Ureter (tissue), 1 donor: Measurements from ENCODE around the gene PHKB. TPM values are rescaled to one million over a fixed set of nuclear protein-coding genes. Genes with fewer than 3 reads are reported as not detected.
"Not testable (repeated sequence)": the region's sequence is repeated elsewhere in the genome, so short reads cannot be mapped to it uniquely, and the experiment has no call there.

Experiments used
- DNase-seq: peaks from one replicate; pipeline ENCODE4 v3.0.0-alpha.2; 2020; ENCODE audit warnings: low spot score
- total RNA-seq: library from RNA; stranded (reverse); gene quantifications from one replicate; pipeline ENCODE4 v1.2.4, GENCODE V29; 2023
- donor health status: DM: yes; HTN: yes; CAD: no.

The PHKB gene
- total RNA-seq, 1 donor from 2014 or later = 107 TPM

DNA sequence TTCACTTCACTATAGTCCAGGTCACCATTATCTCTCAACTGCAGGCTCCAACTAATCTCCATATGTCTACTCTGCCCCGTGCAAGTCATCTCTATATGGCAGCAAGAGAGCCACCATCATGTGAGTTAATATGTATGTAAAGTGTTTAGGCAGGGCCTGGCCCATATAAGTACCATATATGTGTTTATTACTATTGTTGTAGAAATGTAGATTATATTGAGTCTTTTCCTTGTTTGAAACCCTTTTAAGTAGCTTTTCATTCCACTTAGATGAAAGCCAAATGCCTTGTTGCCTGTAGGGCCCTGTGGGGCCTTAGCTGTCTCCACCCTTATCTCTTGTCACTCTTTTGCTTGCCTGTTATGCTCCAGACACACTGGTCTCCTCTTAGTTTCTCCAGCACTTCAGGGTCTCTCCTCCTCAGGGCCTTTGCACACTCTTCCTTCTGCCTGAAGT, 164.0 kb downstream of the PHKB start:
- DNase-seq = no peak

DNA sequence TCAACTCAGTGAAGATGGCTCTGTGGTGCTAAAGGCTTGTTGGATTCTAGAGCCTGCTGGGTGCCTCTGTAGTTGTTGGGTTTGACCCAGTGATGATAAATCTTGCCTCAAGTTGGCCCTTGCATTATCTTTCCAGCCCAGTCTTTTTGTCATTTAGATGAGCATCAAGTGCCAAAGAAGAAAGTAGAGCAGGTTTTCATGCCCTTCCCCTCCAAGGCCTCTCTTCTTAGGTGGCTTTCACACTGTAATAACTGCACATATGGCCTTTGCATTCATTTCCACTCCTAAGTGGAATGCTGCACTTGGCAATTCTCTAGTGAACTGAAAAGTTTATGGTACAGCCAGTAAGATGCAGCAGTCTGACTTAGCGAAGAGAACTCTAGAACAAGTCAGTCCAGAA, 165.1 kb downstream of the PHKB start:
- DNase-seq = no peak

DNA sequence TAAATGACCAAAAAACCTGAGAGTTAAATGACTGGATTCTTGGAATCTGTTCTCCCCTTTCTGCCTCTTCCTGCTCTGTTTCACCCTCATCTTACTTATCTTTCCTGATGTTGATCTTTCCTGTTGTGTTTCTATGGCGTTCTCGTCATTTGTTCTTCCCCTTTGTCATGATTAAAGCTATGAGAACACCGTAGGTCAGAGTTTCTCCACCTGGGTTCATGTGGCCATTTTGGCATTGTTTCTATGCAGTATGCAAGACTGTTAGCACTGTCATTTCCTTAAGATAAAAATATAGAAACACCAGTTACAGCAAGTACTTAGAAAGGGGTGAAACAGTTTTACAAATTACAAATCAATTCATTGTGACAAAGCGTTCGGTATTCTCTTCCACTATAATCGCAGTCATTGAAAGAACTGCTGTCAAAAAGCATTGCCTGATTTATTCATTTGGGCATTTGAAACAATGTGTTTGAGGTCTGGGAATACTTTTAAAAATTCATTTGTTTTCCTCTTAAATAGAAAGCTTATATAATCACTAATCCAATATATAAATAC, 166.0 kb downstream of the PHKB start:
- no peak for DNase-seq

DNA sequence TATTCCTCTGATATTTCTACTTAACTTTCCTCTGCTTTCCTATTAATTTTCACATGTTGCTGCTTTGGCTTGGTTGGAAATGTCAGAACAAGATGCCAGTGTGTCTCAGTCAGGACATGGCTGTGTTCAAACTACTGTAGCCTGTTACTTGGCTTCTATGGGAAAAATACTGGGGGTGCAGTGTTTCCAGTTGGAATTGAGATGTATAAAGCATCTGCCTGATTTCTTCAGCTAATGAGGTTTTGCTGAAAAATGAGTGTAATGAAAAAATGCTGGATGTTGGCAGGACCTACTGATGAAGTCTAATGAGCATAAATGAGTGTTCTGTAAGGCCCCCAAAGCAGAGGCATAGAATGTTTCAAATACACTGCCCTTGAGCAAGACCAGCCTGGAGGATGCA, 166.6 kb downstream of the PHKB start:
- no peak for DNase-seq

DNA sequence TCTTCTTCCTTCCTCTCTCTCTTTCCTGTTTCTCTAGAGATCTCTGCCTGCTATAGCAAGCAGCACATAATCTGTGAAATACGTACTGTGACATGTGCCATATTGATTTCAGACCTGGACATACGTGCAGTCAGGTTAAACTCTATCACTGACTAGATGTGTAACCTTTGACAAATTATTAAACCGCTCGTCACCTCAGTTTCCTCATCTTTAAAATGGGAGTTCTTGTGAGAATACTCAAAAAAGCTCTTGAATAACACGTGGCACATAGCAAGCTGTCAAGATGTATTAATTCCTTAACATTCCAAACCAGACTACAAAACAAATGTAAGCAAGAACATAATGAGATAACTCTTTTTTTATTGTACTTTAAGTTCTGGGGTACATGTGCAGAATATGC, 170.0 kb downstream of the PHKB start:
- DNase-seq = no peak

DNA sequence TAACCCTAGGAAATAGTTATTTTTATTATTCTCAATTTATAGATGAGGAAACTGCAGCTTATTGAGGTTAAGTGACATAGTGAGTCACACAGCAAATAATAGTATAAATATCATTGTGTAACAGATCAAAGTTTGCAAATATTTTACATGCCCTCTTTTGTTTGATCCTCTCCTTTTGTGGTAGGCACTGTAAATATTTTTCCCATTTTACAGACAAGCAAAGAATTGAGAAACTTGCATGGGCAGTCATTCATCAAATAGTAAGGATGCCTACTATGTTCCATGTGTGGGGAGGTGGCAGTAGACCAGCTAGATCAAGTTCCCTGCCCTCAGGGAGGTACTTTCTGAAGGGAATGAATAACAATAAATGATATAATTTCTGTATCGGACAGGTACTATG, 173.0 kb downstream of the PHKB start:
- DNase-seq = no peak

DNA sequence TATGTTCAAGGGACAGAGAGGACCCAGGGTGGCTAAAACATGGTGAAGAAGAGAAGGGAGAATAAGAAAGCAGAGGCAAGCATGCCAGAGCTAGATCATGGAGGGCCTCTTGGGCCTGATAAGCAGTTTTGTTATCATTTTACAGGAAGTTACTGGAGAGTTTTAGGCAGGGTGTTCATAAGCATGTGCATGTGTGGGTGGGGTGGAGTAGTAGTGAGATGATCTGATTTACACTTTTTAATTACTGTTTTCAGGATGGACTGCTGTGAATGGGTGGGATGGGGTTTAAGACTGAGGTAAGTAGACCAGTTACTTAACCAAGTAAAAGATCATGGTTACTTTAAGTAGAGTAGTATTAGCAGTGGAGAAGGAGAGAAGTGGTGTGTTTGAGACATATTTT, 173.6 kb downstream of the PHKB start:
- DNase-seq = no peak

DNA sequence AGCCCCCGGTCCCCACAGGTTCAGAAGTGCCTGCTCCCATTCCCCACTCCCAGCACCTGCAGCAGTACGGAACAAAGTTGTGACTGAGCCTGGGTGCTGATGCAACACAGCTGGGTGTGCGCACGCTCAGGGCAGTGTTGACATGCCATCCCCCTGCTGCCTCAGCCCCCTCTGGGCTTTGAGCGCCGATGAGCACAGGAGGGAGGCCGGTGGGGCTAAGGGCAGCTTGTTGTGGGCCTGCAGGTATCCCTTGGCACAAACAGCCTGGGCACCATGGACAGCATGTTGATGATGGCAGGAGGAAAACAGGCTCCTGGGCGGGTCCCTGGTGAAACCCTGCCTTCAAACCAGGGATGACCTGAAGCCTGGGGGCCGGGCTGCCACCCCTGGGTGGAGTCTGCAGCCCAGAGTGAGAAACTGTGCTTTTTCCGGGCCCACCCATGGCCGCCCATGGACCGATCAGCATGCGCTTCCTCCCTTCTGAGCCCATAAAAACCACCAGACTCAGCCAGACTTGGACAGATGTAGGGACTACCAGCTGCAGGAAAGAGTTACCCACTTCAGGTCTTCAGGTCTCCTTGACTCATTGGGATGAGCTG, 175.5 kb downstream of the PHKB start:
- DNase-seq = no peak

DNA sequence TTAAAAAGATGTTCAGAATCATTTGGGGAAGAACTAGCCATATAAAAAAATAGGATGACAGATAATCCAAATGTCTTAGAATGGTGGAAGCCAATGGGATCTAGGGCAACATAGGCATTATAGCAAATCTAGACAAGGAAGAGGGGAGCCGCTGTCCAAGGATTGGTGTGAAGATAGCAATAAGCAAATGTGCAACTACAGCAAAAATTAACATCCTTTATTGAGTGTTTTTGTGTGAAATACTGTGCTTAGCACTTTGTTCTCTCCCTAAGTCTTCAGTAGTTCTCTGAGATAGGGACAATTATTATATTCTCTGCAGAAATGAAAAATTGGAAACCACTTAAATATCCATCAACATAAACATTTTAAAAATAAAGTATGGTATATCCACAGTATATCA, 177.0 kb downstream of the PHKB start:
- DNase-seq = no peak

DNA sequence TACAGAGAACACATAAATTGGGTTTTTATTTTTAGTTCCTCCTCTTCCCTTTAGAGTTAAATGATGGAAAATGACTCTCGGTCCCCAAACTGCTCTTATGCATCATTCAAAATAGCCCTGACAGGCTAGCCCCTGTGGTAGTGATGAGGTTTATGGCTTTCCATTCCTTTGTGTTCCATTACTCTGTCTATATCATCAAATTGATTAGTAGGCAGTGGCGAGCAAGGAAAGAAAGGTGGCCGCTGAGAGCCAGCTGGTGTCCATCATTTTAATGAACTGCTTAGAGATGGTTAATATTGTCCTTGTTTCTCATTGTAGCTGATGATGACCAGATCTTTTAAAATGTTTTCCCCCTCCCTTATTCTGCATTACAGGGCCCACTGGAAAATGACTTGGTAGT, 179.5 kb downstream of the PHKB start:
- no peak for DNase-seq

DNA sequence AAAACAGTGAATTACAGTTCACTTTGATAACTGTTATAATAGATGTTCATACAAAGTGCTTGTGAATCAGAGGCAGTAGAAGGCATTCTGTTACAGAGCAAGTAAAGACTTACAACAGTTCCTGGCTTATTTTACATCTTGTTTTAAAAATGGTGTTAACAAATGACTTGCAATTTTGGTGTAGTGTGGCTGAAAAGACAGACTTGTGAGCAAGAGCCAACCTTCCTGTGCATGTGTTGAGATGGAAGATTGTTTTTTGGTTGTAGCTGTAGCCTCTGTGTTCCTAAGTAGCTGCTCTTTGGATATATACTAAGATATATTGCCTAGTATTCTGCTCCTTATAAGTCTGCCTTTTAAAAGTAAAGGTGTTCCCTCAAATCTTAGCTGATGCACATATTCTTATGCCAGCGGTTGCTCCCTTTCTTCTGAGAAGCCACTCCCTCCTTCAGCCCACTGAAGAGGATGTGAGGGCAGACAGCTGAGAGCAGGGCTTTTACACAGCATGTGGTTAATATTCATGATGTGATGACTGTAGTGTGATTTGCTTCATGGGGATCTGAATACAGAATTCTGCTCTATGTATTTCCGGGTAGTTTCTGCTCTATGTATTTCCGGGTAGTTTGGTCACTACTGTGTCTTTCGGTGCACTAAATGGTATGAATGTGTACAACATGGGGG, 182.3 kb downstream of the PHKB start:
- DNase-seq = no peak

DNA sequence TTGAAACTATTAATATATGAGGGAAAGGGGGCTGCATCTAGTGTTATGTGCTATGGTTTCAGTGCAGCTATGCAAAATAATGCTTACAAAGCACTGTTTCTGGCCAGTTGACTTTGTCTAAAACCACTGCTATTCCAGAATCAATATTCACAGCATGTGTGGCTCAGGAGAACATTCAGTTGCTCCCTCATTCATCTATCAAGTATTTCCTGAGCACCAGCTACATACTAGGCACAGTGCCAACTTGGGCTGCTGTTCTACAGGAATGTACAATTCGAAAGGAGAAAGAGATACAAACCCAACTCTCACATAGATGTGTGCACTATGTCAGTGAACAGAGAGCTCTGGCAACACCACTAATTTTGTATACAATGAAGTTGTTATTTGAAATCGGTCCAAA, 183.0 kb downstream of the PHKB start:
- no peak for DNase-seq

DNA sequence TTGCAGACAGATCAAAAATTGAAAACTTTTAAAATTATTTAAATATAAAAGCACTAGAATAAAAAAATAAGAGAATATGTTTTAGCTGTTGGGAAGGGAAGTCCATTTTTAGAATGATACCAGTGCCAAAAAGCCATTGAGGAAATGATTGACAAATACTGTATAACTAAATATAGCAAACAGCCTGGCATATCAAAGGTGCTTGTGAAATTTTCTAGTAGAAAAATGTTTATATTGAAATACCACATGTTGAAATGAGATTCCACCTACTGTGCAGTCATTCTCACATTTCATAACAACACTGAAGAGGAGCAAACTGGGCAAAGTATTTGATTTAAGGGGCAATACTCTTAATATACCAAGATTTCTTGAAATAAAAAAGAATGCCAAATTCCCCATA, 183.5 kb downstream of the PHKB start:
- DNase-seq = no peak

DNA sequence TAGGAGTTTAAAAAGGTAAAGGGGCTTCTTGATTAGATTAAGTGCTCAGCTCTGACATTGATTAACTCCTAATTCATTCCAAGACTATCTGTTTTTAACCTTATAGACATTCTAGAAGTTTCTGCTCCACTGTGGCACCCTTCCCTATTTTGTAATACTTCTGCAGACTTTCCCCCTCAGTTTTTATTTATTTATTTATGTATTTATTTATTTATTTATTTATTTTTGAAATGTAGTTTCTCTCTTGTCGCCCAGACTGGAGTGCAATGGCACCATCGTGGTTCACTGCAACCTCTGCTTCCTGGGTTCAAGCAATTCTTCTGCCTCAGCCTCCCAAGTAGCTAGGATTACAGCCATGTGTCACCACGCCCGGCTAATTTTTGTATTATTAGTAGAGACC, 185.8 kb downstream of the PHKB start:
- DNase-seq = no peak

DNA sequence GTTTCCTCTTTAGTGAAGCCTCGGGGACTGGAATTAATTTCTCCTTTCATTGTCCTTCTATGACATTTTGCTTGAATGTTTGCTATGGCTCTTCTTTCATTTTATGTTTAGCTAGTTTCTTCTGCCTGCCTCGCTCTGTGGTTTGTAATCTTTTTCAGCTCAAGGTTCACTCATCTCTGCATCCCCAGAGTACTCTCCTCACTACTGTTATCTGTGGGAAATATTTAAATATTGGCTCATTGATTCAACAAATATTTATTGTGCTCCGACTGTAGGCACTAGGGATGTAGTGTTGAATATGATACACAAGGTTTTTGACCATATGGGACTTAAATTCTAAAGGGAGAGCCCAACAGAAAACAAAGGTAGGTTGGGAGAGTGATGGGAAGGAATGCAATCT, 195.9 kb downstream of the PHKB start:
- no peak for DNase-seq

DNA sequence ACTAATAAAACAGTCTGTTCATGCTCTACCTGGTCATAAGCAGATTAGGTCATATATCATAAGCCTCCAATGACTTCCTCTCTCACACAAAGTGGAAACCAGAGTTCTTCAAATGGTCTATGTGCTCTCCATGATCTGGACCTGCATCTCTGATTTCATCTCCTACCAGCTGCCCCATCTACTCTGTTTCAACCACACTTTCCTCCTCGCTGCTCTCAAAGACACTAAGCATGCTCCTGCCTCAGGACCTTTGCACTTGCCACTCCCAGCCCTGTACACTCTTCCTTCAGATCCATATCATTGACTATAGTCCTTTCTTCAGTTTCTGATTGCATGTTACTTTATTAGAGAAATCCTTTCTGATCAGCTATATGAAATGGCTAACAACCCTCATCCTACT, 196.8 kb downstream of the PHKB start:
- DNase-seq = no peak

DNA sequence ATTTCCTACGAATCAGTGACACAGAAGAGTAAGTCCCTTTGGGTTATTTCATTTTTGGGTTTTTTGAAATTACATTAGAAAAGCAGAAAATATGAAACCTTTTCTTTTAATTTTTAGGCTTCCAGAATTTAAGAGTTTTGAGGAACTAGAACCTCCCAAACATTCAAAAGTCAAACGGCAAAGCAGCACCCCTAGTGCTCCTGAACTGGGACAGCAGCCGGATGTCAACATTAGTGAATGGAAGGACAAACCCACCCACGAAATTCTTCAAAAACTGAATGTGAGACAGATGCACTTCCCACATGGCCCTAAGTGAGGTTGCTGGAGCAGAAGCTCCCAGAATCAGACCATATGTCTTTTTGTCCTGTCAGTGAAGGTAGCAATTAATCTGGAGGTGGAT, 199.4 kb downstream of the PHKB start:
- no peak for DNase-seq

DNA sequence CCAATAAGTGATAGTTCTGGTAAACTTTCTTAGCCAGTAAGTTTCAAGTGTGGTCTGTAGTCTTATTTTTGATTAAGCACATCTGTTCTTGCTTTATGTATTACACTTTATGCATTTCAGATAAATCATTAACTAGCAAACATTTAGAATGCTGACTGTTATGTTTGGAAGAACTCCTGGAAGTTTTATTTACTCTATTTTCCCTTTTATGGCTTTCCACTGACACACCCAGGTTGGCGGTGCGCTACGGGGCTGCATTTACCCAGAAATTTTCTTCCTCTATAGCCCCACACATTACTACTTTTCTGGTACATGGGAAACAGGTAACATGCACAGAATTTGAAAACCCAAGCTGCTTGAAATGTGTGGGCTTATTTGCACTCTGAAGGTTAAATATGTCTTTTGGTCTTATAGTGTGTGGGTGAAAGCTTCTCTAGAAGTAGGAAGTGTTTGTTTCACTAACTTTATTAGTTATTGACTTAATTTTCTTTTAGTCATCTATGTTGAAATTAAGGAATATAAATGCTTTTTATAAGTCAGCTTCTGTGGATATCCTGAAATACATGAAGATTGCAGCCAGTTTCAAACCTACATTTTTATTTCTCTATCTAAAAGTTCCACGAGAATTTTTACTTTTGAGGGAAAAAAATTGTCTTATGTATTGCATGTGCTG, 203.7 kb downstream of the PHKB start:
- no peak for DNase-seq

DNA sequence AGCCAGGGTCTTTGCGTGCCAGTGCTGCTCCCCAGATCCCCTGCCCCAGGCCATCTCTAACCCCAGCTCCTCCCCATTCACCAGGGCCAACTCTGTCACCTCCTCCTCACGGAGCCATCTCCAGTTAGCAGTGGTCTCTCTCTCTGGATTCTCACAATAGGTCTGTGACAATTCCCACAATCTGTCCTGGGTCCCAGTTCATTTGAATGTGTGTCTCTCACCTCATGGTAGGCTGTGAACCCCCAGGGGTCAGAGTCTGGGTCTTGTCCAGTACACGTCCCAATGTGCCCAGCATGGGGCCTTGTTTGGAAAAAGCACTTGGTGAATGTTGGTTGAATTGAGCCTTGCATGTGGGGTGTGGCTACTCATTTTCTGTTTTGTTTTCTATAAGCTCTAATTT, 205.3 kb downstream of the PHKB start:
- DNase-seq = no peak

DNA sequence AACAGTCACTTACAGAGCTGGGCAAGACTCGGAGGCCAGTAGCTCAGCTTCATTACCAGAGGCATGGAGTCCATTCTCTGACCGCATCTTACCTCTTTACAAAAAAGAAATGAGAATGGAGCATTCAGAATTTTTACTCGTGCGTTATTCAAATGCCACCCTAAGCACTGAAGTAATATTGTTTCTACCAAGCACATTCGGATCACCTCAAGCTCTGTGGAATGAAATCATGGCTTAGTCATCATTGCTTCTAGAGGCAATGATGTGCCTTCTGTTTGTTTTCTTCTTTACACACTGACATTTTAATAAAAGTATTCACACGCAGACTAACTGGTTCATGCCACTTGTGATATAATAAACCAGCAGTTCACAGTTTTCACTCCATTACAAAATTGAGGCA, 206.8 kb downstream of the PHKB start:
- no peak for DNase-seq

DNA sequence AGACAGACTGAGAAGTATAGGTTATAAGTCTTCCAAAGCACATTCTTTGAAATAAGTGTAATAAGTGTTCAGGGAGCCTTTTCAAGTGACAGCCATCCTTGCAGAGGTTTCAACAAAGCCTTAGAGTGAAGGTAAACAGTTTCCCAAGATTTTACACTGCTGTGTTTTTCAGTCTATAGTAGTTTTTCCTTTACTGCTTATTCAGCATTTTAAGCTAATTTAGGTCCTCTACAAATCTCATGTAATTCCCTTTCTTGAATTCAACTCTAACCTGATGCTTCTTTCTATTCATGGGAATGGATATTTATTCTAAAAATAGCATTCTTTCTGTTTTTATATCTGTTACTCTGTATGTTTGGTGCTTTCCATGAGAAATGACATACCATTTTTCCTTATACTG, 211.3 kb downstream of the PHKB start:
- no peak for DNase-seq

DNA sequence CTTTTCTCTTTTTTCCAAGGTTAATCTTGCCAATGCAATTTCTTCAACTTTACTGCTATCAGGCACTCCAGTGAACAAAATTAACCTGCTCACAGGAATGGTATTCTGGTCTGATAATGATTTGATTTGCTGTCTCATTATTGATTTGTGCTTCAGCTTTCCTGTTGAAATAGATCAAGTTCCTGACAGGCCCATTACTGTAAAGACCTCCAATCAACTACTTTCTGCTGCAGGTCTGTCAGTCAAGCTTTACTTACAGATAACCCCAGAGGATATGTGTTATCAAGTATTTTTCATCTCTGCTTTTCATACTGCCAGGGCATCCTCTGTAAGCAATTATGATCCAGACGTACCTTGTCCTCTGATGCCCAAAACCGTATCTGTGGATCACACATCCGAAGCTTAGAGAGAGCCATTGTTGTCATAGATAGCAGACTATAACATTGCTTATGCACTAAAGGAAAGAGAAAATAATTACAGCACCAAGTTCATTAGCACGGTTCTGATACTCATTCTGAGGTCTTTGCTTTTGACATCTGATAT, 215.6 kb downstream of the PHKB start:
- DNase-seq = no peak

DNA sequence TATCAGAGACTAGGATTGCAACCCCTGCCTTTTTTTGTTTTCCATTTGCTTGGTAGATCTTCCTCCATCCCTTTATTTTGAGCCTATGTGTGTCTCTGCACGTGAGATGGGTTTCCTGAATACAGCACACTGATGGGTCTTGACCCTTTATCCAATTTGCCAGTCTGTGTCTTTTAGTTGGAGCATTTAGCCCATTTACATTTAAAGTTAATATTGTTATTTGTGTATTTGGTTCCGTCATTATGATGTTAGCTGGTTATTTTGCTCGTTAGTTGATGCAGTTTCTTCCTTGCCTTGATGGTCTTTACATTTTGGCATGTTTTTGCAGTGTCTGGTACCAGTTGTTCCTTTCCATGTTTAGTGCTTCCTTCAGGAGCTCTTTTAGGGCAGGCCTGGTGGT, 220.4 kb downstream of the PHKB start:
- not testable (repeated sequence) for DNase-seq
